8988T (cell line): ENCODE results near the gene PLEKHJ1.

ENCODE experiments used
- DNase-seq: peaks from one replicate; pipeline ENCODE4 v3.0.0; 2011

PLEKHJ1 gene

GRCh38 chr19:2269244-2270156 is 33.4 kb upstream of the PLEKHJ1 start:
- peak; percentile 98 for DNase-seq

- no peak for DNase-seq
These were observed 32.7 kb upstream of the PLEKHJ1 start for GRCh38 chr19:2268861-2269243.

- DNase-seq: no peak
These were observed 32.3 kb upstream of the PLEKHJ1 start for GRCh38 chr19:2268480-2268830.

GRCh38 chr19:2266183-2266993 is 30.3 kb upstream of the PLEKHJ1 start:
- DNase-seq: no peak

GRCh38 chr19:2261438-2262172 is 25.5 kb upstream of the PLEKHJ1 start:
- peak; percentile 46 for DNase-seq

GRCh38 chr19:2260341-2260805 is 24.2 kb upstream of the PLEKHJ1 start:
- no peak for DNase-seq

GRCh38 chr19:2259336-2259735 is 23.2 kb upstream of the PLEKHJ1 start:
- no peak for DNase-seq

GRCh38 chr19:2255982-2256685 is 20.0 kb upstream of the PLEKHJ1 start, which contains the start of gene JSRP1:
TSS of gene JSRP1 (minus strand) at chr19:2256417. CDS start at chr19:2255314, 1,103 bp downstream.
- DNase-seq: no peak

- peak; percentile 28 for DNase-seq
These were observed 19.1 kb upstream of the PLEKHJ1 start for GRCh38 chr19:2255112-2255845.

GRCh38 chr19:2254064-2254872 is 18.1 kb upstream of the PLEKHJ1 start:
- peak; percentile 92 for DNase-seq

- no peak for DNase-seq
These were observed 17.3 kb upstream of the PLEKHJ1 start for GRCh38 chr19:2253106-2254063.

- no peak for DNase-seq
These were observed 16.6 kb upstream of the PLEKHJ1 start for GRCh38 chr19:2252797-2253105.

- DNase-seq: no peak
These were observed 16.1 kb upstream of the PLEKHJ1 start for GRCh38 chr19:2252055-2252796.

GRCh38 chr19:2251106-2252054 is 15.3 kb upstream of the PLEKHJ1 start:
- no peak for DNase-seq

- DNase-seq: no peak
These were observed 14.6 kb upstream of the PLEKHJ1 start for GRCh38 chr19:2250766-2251105.

GRCh38 chr19:2249880-2250765 is 14.0 kb upstream of the PLEKHJ1 start:
- DNase-seq: no peak
